NB4 (cell line): Measurements from ENCODE around the gene CRIM1.

Experiments
- CTCF ChIP-seq: IDR thresholded peaks from one replicate; pipeline ENCODE4 v1.5.1; 2012; ENCODE audit warnings: low read depth, low read length
- MAX ChIP-seq: IDR thresholded peaks from 2 replicates; pipeline ENCODE4 v1.6.1; 2011; ENCODE audit warnings: low read depth, low read length
- MYC ChIP-seq: IDR thresholded peaks from 2 replicates; pipeline ENCODE4 v1.6.1; 2011; ENCODE audit warnings: low read depth, low read length
- POLR2A ChIP-seq: IDR thresholded peaks from 2 replicates; pipeline ENCODE4 v1.6.1; 2011; ENCODE audit warnings: mild to moderate bottlenecking; ENCODE audit not compliant: insufficient read length; ENCODE audit errors: extremely low read depth

- TF ChIP-seq POLR2A (no peak), CTCF (no peak), MYC (no peak), MAX (no peak)
Measured at GRCh38 chr2:36483290-36483689, 127.7 kb downstream of the CRIM1 start.
